ENCODE results near the gene MRPS5.

MRPS5 gene

DNA sequence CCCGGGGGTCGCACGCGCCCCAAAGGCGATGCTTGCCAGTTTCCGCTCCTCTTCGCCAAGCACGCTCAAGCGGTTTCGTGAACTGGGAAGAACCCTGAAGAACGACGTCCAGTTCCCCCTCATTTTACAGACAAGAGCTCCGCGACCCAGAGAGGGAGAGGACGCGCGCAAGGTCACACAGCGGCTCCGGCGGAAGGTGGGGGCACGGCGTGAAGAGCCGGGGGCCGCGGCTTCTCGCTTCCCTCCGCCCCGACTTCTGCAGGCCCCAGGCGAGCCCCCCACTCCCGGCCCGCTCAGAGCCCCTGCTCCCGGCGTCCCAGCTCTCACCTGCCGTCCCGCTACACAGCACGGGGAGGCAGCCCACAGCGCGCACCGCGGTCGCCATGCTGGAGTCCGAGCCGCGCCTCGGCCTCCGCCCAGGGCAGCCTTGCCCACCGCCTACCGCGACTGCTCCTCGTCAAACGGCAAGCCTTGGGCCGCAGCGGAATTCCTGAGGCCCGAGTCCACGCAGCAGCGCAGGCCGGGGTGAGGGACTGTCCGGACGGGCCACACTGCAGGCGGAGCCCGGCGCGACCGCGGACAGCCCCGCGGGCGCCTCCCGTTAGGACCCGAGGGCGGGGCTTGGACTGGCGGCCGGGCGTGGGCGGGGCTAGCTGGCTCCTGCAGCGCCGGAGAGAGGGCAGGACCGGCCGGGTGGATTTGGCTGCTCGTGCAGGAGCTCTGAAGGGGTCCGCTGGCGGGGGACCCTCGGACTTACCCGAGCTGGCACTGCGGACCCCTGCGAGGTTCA lies at the start of gene MRPS5:
MRPS5 (minus strand) TSS at position 402 of the 790 bp plus-strand sequence; CDS start at position 385, 17 bp downstream.
- Mint-ChIP-seq H3K9me3 (no peaks in the 10 kb centered on the region), H3K4me3 (peak within 1 kb of the TSS; percentile 91), H3K4me1 (ENCODE audit: low read depth) (peaks cover 34% of the 10 kb centered on the region), H3K27me3 (ENCODE audit: low read depth) (no peaks in the 10 kb centered on the region), H3K27ac (peak within 1 kb of the TSS; percentile 90), H3K36me3 (ENCODE audit: low read depth) (peaks cover 10% of the 10 kb centered on the region)

GRCh38 chr2:95166065-95166763 lies 44.6 kb upstream of the MRPS5 start:
- Mint-ChIP-seq H3K36me3 (ENCODE audit: low read depth) (peaks cover 2% of the 10 kb centered on the region), H3K4me1 (ENCODE audit: low read depth) (peaks cover 26% of the 10 kb centered on the region), H3K4me3 (peak overlapping the region; percentile 99), H3K9me3 (peaks cover 3% of the 10 kb centered on the region), H3K27ac (peak overlapping the region; percentile 93), H3K27me3 (ENCODE audit: low read depth) (no peaks in the 10 kb centered on the region)

DNA sequence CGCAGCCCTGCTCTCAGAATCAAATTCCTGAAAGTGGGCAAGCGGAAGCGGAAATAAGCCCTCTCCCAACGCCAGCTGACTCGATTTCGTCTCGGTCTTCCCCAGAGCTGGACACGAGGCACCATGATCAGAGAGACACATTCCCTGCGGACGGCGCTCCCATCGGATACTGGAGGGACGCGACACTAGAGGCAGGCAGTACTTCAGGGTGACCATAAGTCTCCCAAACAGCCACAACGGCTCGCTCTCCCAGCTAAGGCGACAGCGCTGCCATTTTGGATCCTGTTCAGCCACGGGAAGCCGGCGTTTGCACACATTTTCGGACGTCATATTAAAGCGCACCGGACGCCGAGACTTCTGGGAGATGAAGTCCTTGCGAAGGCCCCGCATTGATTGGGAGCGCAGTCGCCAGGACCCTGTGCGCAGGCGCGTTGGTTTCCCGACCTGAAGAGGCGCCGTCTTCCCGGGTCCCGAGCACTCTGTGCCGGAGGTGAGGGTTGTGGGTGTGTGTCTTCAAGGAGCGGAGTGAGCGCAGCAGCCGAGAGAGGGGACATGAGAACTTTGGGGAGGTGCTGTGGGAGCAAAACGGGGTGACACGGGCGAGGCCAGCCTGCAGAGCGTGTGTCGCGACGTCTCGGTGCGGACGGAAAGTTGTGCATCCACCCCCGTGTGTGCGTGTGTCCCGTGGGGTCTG lies 43.9 kb upstream of the MRPS5 start, which contains the start of gene ZNF2:
ZNF2 (plus strand) TSS at position 439 of the 694 bp plus-strand sequence. CDS start 10,418 bp downstream, outside the sequence.
- Mint-ChIP-seq H3K27me3 (ENCODE audit: low read depth) (no peaks in the 10 kb centered on the region), H3K9me3 (peaks cover 1% of the 10 kb centered on the region), H3K4me3 (peak within 1 kb of the TSS; percentile 99), H3K4me1 (ENCODE audit: low read depth) (peaks cover 26% of the 10 kb centered on the region), H3K27ac (peak within 1 kb of the TSS; percentile 93), H3K36me3 (ENCODE audit: low read depth) (peaks cover 2% of the 10 kb centered on the region)

DNA sequence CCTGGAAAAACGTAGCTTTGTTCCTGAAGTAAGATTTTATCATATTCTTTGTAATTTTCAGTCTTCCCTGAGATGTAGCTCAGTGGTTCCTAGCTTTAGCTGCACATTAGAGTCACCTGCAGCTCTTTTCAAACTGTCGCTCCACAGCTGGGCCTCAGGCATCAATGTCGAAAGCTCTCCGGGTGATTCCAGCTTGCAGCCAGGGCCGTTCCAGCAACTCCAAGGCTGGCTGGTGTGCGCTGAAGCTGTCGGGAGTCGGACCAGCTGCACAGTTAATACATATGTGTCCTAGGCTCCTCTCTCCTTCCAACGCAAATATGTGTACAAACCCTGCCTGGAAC lies 43.4 kb upstream of the MRPS5 start:
- Mint-ChIP-seq H3K27me3 (ENCODE audit: low read depth) (no peaks in the 10 kb centered on the region), H3K36me3 (ENCODE audit: low read depth) (peaks cover 2% of the 10 kb centered on the region), H3K27ac (peak overlapping the region; percentile 93), H3K4me3 (peak overlapping the region; percentile 99), H3K4me1 (ENCODE audit: low read depth) (peaks cover 30% of the 10 kb centered on the region), H3K9me3 (no peaks in the 10 kb centered on the region)

DNA sequence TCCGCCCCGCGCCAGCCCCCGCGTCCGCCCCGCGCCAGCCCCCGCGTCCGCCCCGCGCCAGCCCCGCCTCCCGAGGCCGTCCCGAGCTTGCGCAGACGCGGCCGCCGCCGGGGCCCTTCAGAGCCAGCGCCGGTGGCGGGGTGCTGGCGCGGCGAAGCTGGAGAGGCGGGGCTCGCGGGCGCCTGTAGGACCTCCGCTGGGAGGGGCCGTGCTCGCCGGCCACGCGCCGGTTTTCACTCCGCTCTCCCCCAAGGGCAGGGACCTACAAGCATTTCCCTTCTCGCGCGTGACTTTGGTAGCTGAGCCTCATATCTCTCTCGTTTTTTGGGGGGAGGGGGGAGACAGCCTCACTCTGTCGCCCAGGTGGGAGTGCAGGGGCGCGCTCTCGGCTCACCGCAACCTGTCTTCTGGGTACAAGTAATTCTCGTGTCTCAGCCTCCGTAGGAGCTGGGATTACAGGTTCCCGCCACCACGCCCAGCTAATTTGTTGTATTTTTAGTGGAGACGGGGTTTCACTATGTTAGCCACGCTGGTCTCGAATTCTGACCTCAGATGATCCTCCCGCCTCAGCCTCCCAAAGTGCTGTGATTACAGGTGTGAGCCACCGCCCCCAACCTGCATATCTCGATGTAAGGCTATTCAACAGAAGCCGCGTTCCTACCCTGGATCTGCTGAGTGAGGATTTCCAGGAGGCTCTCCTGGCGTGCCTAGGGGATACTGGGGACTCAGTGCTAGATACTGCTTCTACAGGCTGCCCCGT lies 38.3 kb upstream of the MRPS5 start, which contains the start of gene ZNF514:
ZNF514 (minus strand) TSS at position 159 of the 760 bp plus-strand sequence. CDS start 6,595 bp downstream, outside the sequence.
- Mint-ChIP-seq H3K4me3 (peak within 1 kb of the TSS; percentile 90), H3K27me3 (ENCODE audit: low read depth) (no peaks in the 10 kb centered on the region), H3K4me1 (ENCODE audit: low read depth) (peaks cover 17% of the 10 kb centered on the region), H3K36me3 (ENCODE audit: low read depth) (peaks cover 17% of the 10 kb centered on the region), H3K27ac (peak within 1 kb of the TSS; percentile 89), H3K9me3 (peaks cover 7% of the 10 kb centered on the region)

- Mint-ChIP-seq H3K27ac (peak overlapping the region; percentile 49), H3K4me3 (peak overlapping the region; percentile 78), H3K4me1 (ENCODE audit: low read depth) (peaks cover 11% of the 10 kb centered on the region), H3K27me3 (ENCODE audit: low read depth) (no peaks in the 10 kb centered on the region), H3K9me3 (peaks cover 16% of the 10 kb centered on the region), H3K36me3 (ENCODE audit: low read depth) (peaks cover 21% of the 10 kb centered on the region)
Measured at GRCh38 chr2:95158891-95159619, 37.4 kb upstream of the MRPS5 start.

- Mint-ChIP-seq H3K27me3 (ENCODE audit: low read depth) (no peaks in the 10 kb centered on the region), H3K9me3 (peaks cover 19% of the 10 kb centered on the region), H3K4me1 (ENCODE audit: low read depth) (peaks cover 8% of the 10 kb centered on the region), H3K36me3 (ENCODE audit: low read depth) (peaks cover 25% of the 10 kb centered on the region), H3K4me3 (peak overlapping the region; percentile 78), H3K27ac (no peak overlapping the region)
Measured at GRCh38 chr2:95158441-95158840, 36.8 kb upstream of the MRPS5 start.

DNA sequence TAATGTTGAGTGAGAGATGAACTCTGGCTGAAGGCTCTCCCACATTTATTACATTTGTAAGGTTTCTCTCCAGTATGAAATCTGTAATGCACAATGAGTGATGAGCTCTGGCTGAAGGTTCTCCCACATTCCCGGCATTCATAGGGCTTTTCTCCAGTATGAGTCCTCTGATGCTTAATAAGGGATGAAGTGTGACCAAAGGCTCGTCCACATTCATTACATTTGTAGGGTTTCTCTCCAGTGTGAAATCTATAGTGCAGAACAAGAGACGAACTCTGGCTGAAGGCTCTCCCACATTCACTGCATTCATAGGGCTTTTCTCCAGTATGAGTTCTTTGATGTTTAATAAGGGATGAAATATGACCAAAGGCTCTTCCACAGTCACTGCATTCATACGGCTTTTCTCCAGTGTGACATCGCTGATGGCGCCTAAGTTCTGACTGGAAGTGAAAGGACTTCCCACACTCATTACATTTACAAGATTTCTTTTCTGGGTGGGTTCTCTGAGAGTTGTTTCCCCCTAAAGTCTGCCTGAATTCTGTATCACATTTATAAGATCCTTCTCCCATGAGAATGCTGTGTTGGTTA lies 27.9 kb upstream of the MRPS5 start:
- no peaks in the 10 kb centered on the region for H3K27me3 Mint-ChIP-seq (ENCODE audit: low read depth)
- H3K27ac Mint-ChIP-seq = no peak overlapping the region
- no peak overlapping the region for H3K4me3 Mint-ChIP-seq
- no peaks in the 10 kb centered on the region for H3K4me1 Mint-ChIP-seq (ENCODE audit: low read depth)
- peaks cover 86% of the 10 kb centered on the region for H3K9me3 Mint-ChIP-seq
- peaks cover 64% of the 10 kb centered on the region for H3K36me3 Mint-ChIP-seq (ENCODE audit: low read depth)

DNA sequence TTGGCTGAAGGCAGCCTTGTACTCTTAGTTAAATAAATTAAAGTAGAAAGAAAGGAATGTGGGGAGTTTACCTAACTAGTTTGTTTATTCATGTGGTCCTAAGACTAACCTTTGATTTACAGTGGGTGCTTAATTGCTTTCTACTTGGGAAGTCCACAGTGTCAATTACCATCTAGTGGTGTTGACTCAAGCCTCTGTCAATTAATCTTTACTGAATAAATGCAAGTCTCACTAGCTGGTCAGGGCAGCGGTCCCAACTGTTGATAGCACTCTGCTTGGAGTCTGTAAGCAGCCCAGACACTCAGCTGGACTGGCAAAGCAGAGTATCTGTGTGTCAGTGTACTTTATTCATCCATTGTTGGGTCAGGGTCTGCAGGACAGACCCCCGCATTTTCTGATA lies 22.2 kb upstream of the MRPS5 start:
- H3K4me1 Mint-ChIP-seq (ENCODE audit: low read depth) = no peaks in the 10 kb centered on the region
- peaks cover 22% of the 10 kb centered on the region for H3K36me3 Mint-ChIP-seq (ENCODE audit: low read depth)
- no peak overlapping the region for H3K27ac Mint-ChIP-seq
- no peaks in the 10 kb centered on the region for H3K27me3 Mint-ChIP-seq (ENCODE audit: low read depth)
- H3K9me3 Mint-ChIP-seq = peaks cover 76% of the 10 kb centered on the region
- H3K4me3 Mint-ChIP-seq = no peak overlapping the region

GRCh38 chr2:95138702-95139101 lies 17.1 kb upstream of the MRPS5 start:
- H3K4me1 Mint-ChIP-seq (ENCODE audit: low read depth) = no peaks in the 10 kb centered on the region
- peaks cover 1% of the 10 kb centered on the region for H3K36me3 Mint-ChIP-seq (ENCODE audit: low read depth)
- H3K4me3 Mint-ChIP-seq = no peak overlapping the region
- H3K27me3 Mint-ChIP-seq (ENCODE audit: low read depth) = no peaks in the 10 kb centered on the region
- no peak overlapping the region for H3K27ac Mint-ChIP-seq
- peaks cover 61% of the 10 kb centered on the region for H3K9me3 Mint-ChIP-seq

- Mint-ChIP-seq H3K27me3 (ENCODE audit: low read depth) (no peaks in the 10 kb centered on the region), H3K9me3 (no peaks in the 10 kb centered on the region), H3K4me3 (peak overlapping the region; percentile 91), H3K27ac (peak overlapping the region; percentile 46), H3K36me3 (ENCODE audit: low read depth) (peaks cover 9% of the 10 kb centered on the region), H3K4me1 (ENCODE audit: low read depth) (peaks cover 32% of the 10 kb centered on the region)
Measured at GRCh38 chr2:95122197-95122551, 566 bp upstream of the MRPS5 start.

DNA sequence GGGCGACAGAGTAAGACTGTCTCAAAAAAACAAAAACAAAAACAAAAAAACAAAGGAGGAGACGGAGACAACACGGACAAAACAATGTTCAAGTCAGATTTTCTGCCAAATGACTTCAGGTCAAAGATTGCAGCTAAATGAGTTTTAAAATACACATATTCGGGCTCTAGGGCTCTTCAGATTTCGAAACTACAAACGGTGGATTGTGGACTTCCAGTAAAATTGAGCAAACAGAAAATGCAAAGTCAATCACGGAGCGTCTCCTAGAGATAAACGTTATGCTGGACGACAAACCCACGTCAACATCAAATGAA lies 558 bp downstream of the MRPS5 start:
- no peaks in the 10 kb centered on the region for H3K27me3 Mint-ChIP-seq (ENCODE audit: low read depth)
- H3K27ac Mint-ChIP-seq = peak overlapping the region; percentile 90
- peak overlapping the region; percentile 91 for H3K4me3 Mint-ChIP-seq
- peaks cover 34% of the 10 kb centered on the region for H3K4me1 Mint-ChIP-seq (ENCODE audit: low read depth)
- no peaks in the 10 kb centered on the region for H3K9me3 Mint-ChIP-seq
- H3K36me3 Mint-ChIP-seq (ENCODE audit: low read depth) = peaks cover 10% of the 10 kb centered on the region

GRCh38 chr2:95115418-95115817 lies 6.2 kb downstream of the MRPS5 start:
- H3K4me3 Mint-ChIP-seq = no peak overlapping the region
- peaks cover 22% of the 10 kb centered on the region for H3K36me3 Mint-ChIP-seq (ENCODE audit: low read depth)

More at GRCh38 chr2:95115418-95115817, 6.2 kb downstream of the MRPS5 start:
- Mint-ChIP-seq H3K9me3 (no peaks in the 10 kb centered on the region), H3K27me3 (ENCODE audit: low read depth) (no peaks in the 10 kb centered on the region), H3K27ac (peak overlapping the region; percentile 19), H3K4me1 (ENCODE audit: low read depth) (peaks cover 37% of the 10 kb centered on the region)
